Esophagus squamous epithelium (tissue), 4 donors: ENCODE measurements around the gene SMC4.

Experiments used
- POLR2A ChIP-seq, 4 donors: fragments of 450-650 bp; IDR thresholded peaks; one replicate each; pipeline ENCODE4 v1.6.1; 2017; ENCODE audit warnings: antibody characterized with exemption in 4 of 4, mild to moderate bottlenecking in 4 of 4, moderate library complexity in 3 of 4
- TF ChIP-seq, protein P1 (sequence below), 6 experiments: fragments of 450-650 bp in 4 of 6; fragments of 200-600 bp in 2 of 6; sonication (generic) in 2 of 6; IDR thresholded peaks; one replicate each; pipeline ENCODE4 v1.5.1; 2016 to 2019; ENCODE audit warnings: antibody characterized with exemption in 6 of 6, mild to moderate bottlenecking in 4 of 6, moderate library complexity in 4 of 6

- TF ChIP-seq, protein P1, sequence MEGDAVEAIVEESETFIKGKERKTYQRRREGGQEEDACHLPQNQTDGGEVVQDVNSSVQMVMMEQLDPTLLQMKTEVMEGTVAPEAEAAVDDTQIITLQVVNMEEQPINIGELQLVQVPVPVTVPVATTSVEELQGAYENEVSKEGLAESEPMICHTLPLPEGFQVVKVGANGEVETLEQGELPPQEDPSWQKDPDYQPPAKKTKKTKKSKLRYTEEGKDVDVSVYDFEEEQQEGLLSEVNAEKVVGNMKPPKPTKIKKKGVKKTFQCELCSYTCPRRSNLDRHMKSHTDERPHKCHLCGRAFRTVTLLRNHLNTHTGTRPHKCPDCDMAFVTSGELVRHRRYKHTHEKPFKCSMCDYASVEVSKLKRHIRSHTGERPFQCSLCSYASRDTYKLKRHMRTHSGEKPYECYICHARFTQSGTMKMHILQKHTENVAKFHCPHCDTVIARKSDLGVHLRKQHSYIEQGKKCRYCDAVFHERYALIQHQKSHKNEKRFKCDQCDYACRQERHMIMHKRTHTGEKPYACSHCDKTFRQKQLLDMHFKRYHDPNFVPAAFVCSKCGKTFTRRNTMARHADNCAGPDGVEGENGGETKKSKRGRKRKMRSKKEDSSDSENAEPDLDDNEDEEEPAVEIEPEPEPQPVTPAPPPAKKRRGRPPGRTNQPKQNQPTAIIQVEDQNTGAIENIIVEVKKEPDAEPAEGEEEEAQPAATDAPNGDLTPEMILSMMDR (IDR thresholded peaks at IDR 0.05), result no peak
- no peak for TF ChIP-seq POLR2A (IDR thresholded peaks at IDR 0.05)
Observed at GRCh38 chr3:160464971-160465370, 65.5 kb downstream of the SMC4 start.
